ENCODE measurements around the gene HSFY1. TPM values are rescaled to one million over a fixed set of nuclear protein-coding genes. Genes with fewer than 3 reads are reported as not detected.
"Not testable (repeated sequence)": the region's sequence is repeated elsewhere in the genome, so short reads cannot be mapped to it uniquely, and the experiment has no call there.

The HSFY1 gene
- total RNA-seq (2013; cell fraction: nucleolus; rRNA removed) = not detected in 2 replicates
- total RNA-seq (2014; rRNA removed) (not detected in 2 replicates), total RNA-seq (2014; rRNA removed; fragmentation: Illumina TruSeq; extraction: Trizol) (not detected in 2 replicates), total RNA-seq (2021) (not detected in 2 replicates), polyA plus RNA-seq (2011; rRNA removed) (not detected in 2 replicates), polyA plus RNA-seq (2014; fragmentation: Illumina TruSeq; extraction: Trizol) (not detected in 2 replicates), polyA plus RNA-seq (2014; fragmentation: Nextera tagmentation; extraction: Ambion mirVana) (not detected), polyA plus RNA-seq (2014; rRNA removed) (not detected in 2 replicates), polyA plus RNA-seq (2016; fragmentation: Nextera tagmentation; extraction: Ambion mirVana) (not detected), polyA minus RNA-seq (2011; rRNA and poly(A)+ RNA removed) (not detected in 2 replicates), Bru-seq, nascent RNA (not detected), BruChase-seq, experiment 1, labeled RNA remaining after a 6-hour chase (not detected), BruChase-seq, experiment 2, labeled RNA remaining after a 2-hour chase (not detected)
- not detected for polyA plus RNA-seq (2011; ENCODE audit: low read depth)
- not detected in 2 replicates for polyA plus RNA-seq (2011; cell fraction: cytosol; rRNA removed)
- not detected in 2 replicates for polyA plus RNA-seq (2011; cell fraction: nucleus; rRNA removed)
- polyA plus RNA-seq (2012) = not detected in 2 replicates
- not detected in 2 replicates for polyA minus RNA-seq (2011; cell fraction: cytosol; rRNA and poly(A)+ RNA removed)
- not detected in 2 replicates for polyA minus RNA-seq (2011; cell fraction: nucleus; rRNA and poly(A)+ RNA removed)
- long read RNA-seq, experiment 1 = 0 reads
- long read RNA-seq, experiment 2 = 0 reads

GRCh38 chrY:18546420-18546819 is at the start of gene HSFY1:
TSS of gene HSFY1 (plus strand) at chrY:18546720. CDS start at chrY:18546788, 68 bp downstream.
- H3K9ac ChIP-seq (ENCODE audit: control insufficient read depth, insufficient read depth, low read length); H4K20me1 ChIP-seq (ENCODE audit: control insufficient read depth, insufficient read depth); in situ Hi-C loops (cut with MboI); ATAC-seq; H3K9me3 ChIP-seq (replicated peaks; ENCODE audit: control insufficient read depth, insufficient read depth, low read length); SMC1A ChIA-PET (ENCODE audit: uncharacterized antibody, unreplicated experiment); H3K36me3 ChIP-seq (ENCODE audit: control insufficient read depth in 2 of 2, insufficient read depth in 2 of 2, low read length in 1 of 2); FAIRE-seq; H2AFZ ChIP-seq (ENCODE audit: control insufficient read depth, low read depth, low read length); H3K27me3 ChIP-seq (replicated peaks in 1 of 2; ENCODE audit: control insufficient read depth in 2 of 2, insufficient read depth in 2 of 2, low read length in 1 of 2); H3K4me1 ChIP-seq (ENCODE audit: control insufficient read depth, insufficient read depth, low read length); POLR2A ChIA-PET; BruUV-seq (replicated peaks); intact Hi-C loops (cut with micrococcal nuclease; ENCODE audit: unreplicated experiment); H3K79me2 ChIP-seq (ENCODE audit: control insufficient read depth, insufficient read depth, low read length); H3K27ac ChIP-seq (ENCODE audit: control insufficient read depth, insufficient read depth); RAD21 ChIA-PET (ENCODE audit: unreplicated experiment); CTCF ChIA-PET; H3K4me2 ChIP-seq (ENCODE audit: control insufficient read depth, insufficient read depth); DNase-seq (ENCODE audit: low read depth, low spot score); H3K4me3 ChIP-seq: not testable (repeated sequence)
- no CpG with 5 or more reads among the region's 1 CpG for WGBS (ENCODE audit: insufficient coverage, insufficient replicate concordance, low lambda C conversion rate, missing lambda C conversion rate)

GRCh38 chrY:18504266-18504665 is 42.3 kb upstream of the HSFY1 start:
- H3K36me3 ChIP-seq (ENCODE audit: control insufficient read depth in 2 of 2, insufficient read depth in 2 of 2, low read length in 1 of 2); H4K20me1 ChIP-seq (ENCODE audit: control insufficient read depth, insufficient read depth); H3K4me3 ChIP-seq; intact Hi-C loops (cut with micrococcal nuclease; ENCODE audit: unreplicated experiment); H3K4me1 ChIP-seq (ENCODE audit: control insufficient read depth, insufficient read depth, low read length); H3K4me2 ChIP-seq (ENCODE audit: control insufficient read depth, insufficient read depth); RAD21 ChIA-PET (ENCODE audit: unreplicated experiment); CTCF ChIA-PET; SMC1A ChIA-PET (ENCODE audit: uncharacterized antibody, unreplicated experiment); H3K9ac ChIP-seq (ENCODE audit: control insufficient read depth, insufficient read depth, low read length); in situ Hi-C loops (cut with MboI); DNase-seq (ENCODE audit: low read depth, low spot score); H3K9me3 ChIP-seq (replicated peaks; ENCODE audit: control insufficient read depth, insufficient read depth, low read length); H2AFZ ChIP-seq (ENCODE audit: control insufficient read depth, low read depth, low read length); ATAC-seq; BruUV-seq (replicated peaks); POLR2A ChIA-PET; H3K27ac ChIP-seq (ENCODE audit: control insufficient read depth, insufficient read depth); H3K27me3 ChIP-seq (replicated peaks in 1 of 2; ENCODE audit: control insufficient read depth in 2 of 2, insufficient read depth in 2 of 2, low read length in 1 of 2); H3K79me2 ChIP-seq (ENCODE audit: control insufficient read depth, insufficient read depth, low read length); FAIRE-seq: not testable (repeated sequence)
- WGBS (ENCODE audit: insufficient coverage, insufficient replicate concordance, low lambda C conversion rate, missing lambda C conversion rate) = no CpG with 5 or more reads among the region's 5 CpGs

DNA sequence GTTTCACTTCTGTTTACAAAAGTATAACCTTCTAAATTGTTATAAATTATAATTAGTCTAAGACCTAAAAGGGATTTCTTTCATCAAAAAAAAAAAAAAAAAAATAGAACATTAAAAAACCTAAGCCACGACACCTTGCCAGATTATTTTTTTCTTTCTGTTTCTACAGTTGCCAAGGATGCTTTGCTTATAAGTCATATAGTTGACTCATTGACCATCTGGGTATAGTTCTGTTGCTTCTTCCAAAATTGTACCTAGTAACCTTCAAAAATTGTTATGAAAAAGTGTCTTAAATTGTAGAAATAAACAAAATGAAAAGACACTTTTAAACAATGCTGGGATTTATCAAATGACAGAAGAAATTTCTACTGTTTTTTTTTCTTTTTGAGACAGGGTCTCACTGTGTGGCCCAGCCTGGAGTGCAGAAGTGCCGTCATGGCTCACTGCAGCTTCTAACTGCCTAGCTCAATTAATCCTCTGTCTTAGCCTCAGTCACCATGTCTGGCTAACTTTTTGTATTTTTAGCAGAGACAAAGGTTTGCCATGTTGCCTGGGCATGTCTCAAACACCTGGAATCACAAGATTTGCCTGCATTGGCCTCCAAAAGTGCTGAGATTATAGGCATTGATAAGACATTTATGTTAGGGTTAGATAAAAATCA is 15.4 kb upstream of the HSFY1 start:
- H3K27me3 ChIP-seq (replicated peaks in 1 of 2; ENCODE audit: control insufficient read depth in 2 of 2, insufficient read depth in 2 of 2, low read length in 1 of 2); H3K79me2 ChIP-seq (ENCODE audit: control insufficient read depth, insufficient read depth, low read length); H3K9me3 ChIP-seq (replicated peaks; ENCODE audit: control insufficient read depth, insufficient read depth, low read length); POLR2A ChIA-PET; H3K4me1 ChIP-seq (ENCODE audit: control insufficient read depth, insufficient read depth, low read length); DNase-seq (ENCODE audit: low read depth, low spot score); H3K36me3 ChIP-seq (ENCODE audit: control insufficient read depth in 2 of 2, insufficient read depth in 2 of 2, low read length in 1 of 2); CTCF ChIA-PET; H3K4me2 ChIP-seq (ENCODE audit: control insufficient read depth, insufficient read depth); BruUV-seq (replicated peaks); in situ Hi-C loops (cut with MboI); H3K9ac ChIP-seq (ENCODE audit: control insufficient read depth, insufficient read depth, low read length); intact Hi-C loops (cut with micrococcal nuclease; ENCODE audit: unreplicated experiment); SMC1A ChIA-PET (ENCODE audit: uncharacterized antibody, unreplicated experiment); FAIRE-seq; H2AFZ ChIP-seq (ENCODE audit: control insufficient read depth, low read depth, low read length); ATAC-seq; H3K27ac ChIP-seq (ENCODE audit: control insufficient read depth, insufficient read depth); H3K4me3 ChIP-seq; H4K20me1 ChIP-seq (ENCODE audit: control insufficient read depth, insufficient read depth); RAD21 ChIA-PET (ENCODE audit: unreplicated experiment): not testable (repeated sequence)
- WGBS (ENCODE audit: insufficient coverage, insufficient replicate concordance, low lambda C conversion rate, missing lambda C conversion rate) = no CpG with 5 or more reads among the region's 2 CpGs
